Dedifferentiated amniotic fluid mesenchymal stem cell (primary cell): Measurements from ENCODE around the gene KRT8.

Experiments
- DNase-seq: peaks from one replicate; pipeline ENCODE4 v3.0.0-alpha.2; 2016; ENCODE audit errors: extremely low spot score

The KRT8 gene

DNA sequence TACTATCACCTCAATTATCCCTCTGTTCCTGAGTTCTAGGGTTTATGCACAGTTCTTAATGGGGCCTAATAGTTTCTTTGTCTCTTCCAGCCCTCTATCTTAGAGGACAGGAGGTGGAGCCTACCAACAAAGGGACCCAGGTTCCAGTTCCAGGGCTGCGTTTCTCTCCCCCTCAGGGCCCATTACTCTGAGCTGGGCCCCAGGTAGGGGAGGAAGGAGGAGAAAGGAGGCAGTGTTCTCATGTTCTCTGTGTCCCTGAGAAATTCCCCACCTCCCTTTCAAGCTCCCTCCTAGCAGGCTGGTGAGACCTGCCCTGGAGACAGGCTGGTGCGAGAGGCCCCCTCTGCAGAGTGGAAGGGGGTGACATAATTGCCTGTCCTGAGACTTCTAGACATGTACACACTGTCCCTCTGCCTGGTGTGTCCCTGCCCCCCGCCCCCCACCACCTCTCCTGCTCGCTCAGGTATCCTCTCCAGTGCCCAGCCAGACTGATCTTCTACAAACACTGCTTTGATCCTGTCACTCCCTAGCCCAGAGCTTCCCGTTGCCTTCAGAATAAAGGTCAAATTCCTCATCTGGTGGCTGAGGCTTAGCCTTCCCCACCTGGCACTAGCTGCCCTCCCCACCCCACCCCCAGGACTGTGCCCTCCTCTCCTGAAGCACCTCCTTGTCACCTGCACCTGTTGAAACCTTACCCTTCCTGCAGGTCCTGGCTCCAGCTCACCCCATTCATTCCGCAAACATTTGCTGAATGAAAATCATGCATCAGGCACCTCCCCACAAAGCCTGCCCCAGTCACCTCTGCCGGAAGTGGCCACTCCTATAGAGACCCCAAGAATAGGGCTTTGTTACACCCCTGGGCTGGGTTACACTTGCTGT is 21.1 kb upstream of the KRT8 start:
- no peak for DNase-seq

DNA sequence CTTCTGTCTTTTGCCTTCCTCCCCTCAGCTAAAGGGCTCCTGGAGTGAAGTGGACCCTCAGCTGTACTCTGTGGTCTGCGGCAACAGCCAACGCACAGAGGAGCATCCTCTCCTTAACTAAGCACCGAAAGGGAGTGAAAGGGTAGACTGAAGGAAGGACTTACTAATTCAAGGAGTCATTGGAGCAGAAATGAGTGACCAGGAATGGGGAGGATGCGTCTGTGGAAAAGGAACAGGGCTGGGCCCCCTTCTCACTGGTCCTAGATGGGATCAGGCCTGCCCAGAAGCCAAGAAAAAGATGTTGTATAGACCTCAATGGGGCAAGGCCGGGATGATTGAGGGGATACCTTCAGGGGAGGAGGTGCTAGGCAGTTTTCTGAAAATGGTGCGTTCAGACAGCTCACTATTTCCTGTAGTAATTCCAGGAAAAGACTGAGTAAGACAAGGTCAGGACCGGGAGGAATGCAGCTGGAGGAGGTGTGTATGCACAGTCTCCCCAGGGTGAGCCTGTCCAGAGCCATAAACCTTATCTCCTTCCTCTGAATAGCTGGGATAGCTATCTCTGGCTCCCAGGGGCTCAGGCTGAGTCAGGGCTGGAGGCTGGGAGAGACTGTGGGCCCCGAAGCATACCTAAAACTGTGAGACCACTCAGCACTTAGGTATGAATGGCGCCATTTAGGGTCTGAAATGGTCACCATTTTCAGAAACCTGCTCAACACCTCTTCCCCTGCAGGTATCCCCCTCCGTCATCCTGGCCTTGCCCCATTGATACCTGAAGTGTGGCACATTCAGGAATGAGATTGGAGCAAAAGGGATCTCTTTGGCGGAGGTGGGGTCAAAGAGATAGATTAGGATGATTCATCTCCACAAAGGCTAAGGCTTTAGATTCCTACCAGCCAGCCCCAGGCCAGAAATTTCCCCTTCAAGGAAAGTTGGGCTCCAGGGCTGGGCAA is 20.2 kb upstream of the KRT8 start:
- DNase-seq = no peak

- DNase-seq = no peak
Observed at GRCh38 chr12:52921488-52922165, 16.8 kb upstream of the KRT8 start.

DNA sequence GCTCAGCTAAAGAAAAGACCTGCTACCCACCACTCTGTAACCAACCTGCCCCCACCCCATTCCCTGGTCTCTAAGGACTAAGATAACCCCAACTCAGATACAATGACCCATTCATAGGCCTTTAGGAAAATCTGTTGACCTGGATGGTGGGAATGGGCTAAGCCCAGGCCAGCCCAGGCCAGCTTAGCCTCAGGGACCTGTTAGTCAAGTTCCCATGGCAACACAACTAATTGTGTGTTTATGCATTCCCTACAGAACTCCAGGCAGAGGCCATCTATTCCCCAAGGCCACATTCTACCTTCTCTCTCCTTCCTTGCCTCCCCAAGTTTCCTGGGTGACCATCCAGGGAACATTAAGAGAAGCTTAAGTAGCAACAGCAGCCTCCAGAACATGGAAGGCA is 16.1 kb upstream of the KRT8 start:
- no peak for DNase-seq

DNA sequence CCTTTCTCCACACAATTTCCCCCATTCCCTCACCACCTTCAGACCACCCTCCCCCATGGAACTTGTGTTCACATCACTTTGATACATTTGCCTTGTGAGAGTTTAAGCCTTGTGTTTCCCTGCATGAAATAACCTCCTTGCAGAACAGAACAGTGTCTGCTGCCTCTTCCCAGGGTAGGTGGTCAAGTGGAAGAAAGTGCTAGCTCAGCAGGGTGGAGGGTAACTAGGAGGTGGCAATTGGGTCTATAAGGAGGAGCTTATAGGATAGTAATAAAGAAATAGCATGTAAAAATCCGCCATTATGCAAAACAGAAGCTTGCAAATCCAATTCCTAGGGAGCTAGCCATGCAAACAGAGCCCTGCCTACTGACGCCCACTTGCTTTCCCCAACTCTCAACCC is 13.9 kb upstream of the KRT8 start:
- DNase-seq = no peak

DNA sequence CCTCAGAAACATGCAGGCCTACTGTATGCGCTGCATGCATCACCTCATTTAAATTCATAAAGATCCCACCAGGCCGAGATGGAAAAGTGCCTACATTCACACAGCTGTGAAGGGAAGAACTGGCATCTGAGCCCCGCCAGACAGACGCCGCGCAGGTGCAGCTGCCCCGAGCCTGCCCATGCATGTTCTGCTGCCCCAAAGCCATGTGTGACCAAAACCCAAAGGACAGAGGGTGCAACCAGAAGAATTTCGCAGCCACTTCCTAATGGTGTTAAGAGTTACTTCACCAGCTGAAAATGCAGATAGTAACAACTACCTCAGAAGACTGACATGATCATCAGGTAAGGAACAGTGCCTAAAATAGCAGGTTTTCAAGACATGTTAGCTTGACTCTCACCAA is 13.5 kb upstream of the KRT8 start:
- no peak for DNase-seq

- no peak for DNase-seq
Observed at GRCh38 chr12:52917800-52918199, 12.9 kb upstream of the KRT8 start.

DNA sequence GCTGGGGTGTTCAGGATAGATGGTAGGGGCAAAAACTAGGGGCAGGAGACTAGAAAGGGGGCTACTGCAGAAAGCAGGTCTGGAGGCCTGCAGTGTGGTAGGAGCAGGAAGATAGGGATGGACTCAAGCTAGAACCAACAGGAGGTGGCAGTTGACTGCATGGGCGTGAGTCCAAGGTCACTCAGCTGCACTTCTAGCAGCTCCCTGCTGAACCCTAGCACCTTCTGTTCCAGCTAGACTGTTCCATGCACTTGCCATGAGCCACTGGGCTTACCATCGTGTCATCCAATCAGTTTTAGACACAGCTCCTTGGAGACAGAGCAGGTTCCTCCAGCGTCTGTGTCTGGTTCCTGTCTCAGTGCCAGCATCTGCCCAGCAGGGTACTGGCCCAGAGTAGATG is 11.3 kb upstream of the KRT8 start:
- DNase-seq = no peak

DNA sequence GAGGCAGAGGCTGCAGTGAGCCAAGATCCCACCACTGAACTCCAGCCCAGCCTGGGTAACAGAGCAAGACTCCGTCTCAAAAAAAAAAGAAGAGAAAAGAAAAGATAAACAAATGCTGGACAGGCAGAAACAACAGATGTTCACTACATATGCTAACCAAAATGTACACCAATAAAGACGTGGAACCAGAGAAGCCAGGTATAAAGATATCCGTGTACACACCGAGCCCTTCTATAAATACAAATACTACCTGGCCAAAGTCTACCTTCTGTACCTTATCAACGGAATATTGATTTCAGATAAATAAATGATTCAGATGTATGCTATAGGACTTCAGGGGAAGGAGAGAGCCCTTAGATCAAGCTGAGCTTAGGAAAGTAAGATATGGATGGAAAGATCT is 10.8 kb upstream of the KRT8 start:
- DNase-seq = no peak

- no peak for DNase-seq
Observed at GRCh38 chr12:52914576-52915121, 9.8 kb upstream of the KRT8 start.

GRCh38 chr12:52913431-52913821 is 8.6 kb upstream of the KRT8 start:
- DNase-seq = no peak

GRCh38 chr12:52912711-52913430 is 8.0 kb upstream of the KRT8 start:
- DNase-seq = no peak

- no peak for DNase-seq
Observed at GRCh38 chr12:52910248-52910883, 5.5 kb upstream of the KRT8 start.

DNA sequence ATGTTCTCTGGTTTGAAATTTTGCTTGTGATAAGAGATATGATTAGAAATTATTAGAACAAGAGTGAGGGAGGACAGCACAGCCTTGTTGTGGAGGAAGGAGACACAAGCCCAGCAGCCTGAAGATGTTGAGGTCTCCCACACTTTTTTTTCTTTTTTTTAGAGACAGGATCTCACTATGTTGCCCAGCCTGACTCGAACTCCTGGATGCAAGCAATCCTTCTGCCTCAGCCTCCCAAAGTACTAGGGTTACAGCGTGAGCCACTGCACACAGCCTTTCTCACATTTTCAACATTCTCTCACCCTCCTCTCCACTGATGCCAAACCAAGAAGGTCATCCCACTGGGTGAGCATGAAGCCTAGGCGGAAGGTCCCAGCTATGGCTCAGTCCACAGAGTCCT is 4.9 kb upstream of the KRT8 start:
- no peak for DNase-seq

- no peak for DNase-seq
Observed at GRCh38 chr12:52909331-52909730, 4.5 kb upstream of the KRT8 start.

- DNase-seq = no peak
Observed at GRCh38 chr12:52907092-52907810, 2.4 kb upstream of the KRT8 start.

DNA sequence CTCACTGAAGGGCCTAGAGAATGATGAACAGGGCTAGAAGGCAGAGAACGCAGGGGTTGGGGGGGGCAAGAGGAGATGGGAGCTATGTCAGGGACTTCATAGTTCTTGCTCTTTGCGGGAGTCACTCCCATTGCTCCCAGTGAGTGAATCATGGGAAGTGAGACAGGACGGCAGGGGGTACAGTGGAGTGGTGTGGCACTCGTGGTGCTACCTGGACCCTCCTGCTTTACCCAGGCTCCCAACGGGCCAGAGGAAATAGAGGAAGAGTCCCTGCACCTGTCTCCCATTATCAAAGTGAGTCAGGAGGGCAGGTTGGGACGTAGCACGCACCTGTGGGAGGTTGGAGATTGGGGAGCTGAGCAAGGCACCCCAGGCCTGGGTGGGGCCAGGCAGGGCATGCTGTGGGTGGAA is 1.3 kb upstream of the KRT8 start:
- no peak for DNase-seq

DNA sequence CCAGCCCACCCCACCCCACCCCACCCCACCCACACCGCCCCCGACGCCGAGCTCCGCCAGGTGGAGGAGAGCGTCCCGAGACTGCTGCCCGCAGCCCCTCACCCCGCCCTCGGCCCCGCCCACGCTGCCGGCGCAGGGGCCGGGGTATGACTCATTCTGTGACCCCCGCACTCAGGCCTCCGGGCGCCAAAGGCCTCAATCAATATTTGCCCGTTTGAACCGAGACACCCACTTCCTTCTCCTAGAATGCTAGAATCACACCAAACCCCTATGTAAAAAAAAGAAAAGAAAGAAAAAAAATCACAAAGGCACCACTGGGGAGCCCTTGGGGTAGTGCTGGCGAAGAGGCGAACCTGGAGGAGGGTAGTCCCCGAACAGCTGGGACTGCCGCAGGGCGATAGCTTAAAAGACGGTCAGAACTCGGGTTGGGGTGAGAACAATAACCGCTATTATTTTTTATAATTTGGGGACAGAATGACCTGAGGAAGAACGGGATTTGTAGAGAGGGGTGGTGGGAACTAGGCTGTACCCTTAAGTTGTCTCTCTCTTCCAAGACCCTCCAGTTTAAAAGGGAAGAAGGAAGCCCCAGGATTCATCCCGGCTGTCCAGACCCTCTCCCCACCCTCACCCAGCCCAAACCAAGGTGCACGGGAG is 894 bp downstream of the KRT8 start:
- DNase-seq = no peak

GRCh38 chr12:52903285-52903854 is 1.5 kb downstream of the KRT8 start:
- no peak for DNase-seq
